Chondrocyte (in vitro differentiated cells): ENCODE results near the gene IPP. TPM values are rescaled to one million over a fixed set of nuclear protein-coding genes. Genes with fewer than 3 reads are reported as not detected.

Experiments used
- DNase-seq: peaks from one replicate; pipeline ENCODE4 v3.0.0; 2021; ENCODE audit warnings: mixed read lengths, low spot score
- H3K27ac Mint-ChIP-seq: one replicate; pipeline ENCODE4 v1.8.0; 2021; ENCODE audit warnings: mild to moderate bottlenecking, moderate library complexity, mixed read lengths; ENCODE audit not compliant: unreplicated experiment
- H3K27me3 Mint-ChIP-seq: 2 replicates; pipeline ENCODE4 v1.8.0; 2021; ENCODE audit warnings: low read depth, mixed read lengths
- H3K36me3 Mint-ChIP-seq: 2 replicates; pipeline ENCODE4 v1.8.0; 2021; ENCODE audit warnings: low read depth, mixed read lengths
- H3K4me1 Mint-ChIP-seq: 2 replicates; pipeline ENCODE4 v1.8.0; 2021; ENCODE audit warnings: low read depth, mild to moderate bottlenecking, mixed read lengths
- H3K4me3 Mint-ChIP-seq: one replicate; pipeline ENCODE4 v1.8.0; 2021; ENCODE audit warnings: mild to moderate bottlenecking, moderate library complexity, mixed read lengths; ENCODE audit not compliant: unreplicated experiment
- H3K9me3 Mint-ChIP-seq: 2 replicates; pipeline ENCODE4 v1.8.0; 2021; ENCODE audit warnings: low read depth, mixed read lengths
- total RNA-seq: library from RNA; stranded (reverse); gene quantifications from 3 replicates; pipeline ENCODE4 v1.2.1, GENCODE V29; 2021
- TF ChIP-seq, protein P1 (sequence below): fragments of 200-600 bp; sonication (generic); IDR thresholded peaks from 2 replicates; pipeline ENCODE4 v1.5.0; 2021; ENCODE audit warnings: antibody characterized with exemption, mild to moderate bottlenecking, moderate library complexity

IPP gene
- total RNA-seq, 1 donor from 2014 or later: 20.4 TPM

DNA sequence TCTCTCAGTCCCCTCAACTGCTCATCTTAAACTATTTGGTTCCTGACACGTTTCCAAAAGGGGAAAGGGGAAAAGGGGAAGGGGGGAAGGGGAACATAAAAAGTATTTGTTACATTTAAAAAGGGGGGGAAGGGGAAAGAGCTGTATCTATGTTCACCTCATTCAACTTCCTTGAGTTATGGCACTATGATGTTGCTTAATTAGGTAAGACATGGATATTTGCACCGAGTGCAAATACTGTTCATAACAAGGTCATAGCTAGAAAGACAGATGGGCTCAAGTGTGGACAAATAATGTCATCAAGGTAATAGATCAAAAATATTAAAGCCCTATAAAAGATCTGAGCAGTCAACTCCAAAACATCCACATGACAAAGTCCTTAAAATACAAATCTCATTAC is 90.1 kb downstream of the IPP start:
- no peak for DNase-seq
- peaks cover 9% of the 10 kb centered on the region for H3K4me1 Mint-ChIP-seq
- TF ChIP-seq, protein P1, sequence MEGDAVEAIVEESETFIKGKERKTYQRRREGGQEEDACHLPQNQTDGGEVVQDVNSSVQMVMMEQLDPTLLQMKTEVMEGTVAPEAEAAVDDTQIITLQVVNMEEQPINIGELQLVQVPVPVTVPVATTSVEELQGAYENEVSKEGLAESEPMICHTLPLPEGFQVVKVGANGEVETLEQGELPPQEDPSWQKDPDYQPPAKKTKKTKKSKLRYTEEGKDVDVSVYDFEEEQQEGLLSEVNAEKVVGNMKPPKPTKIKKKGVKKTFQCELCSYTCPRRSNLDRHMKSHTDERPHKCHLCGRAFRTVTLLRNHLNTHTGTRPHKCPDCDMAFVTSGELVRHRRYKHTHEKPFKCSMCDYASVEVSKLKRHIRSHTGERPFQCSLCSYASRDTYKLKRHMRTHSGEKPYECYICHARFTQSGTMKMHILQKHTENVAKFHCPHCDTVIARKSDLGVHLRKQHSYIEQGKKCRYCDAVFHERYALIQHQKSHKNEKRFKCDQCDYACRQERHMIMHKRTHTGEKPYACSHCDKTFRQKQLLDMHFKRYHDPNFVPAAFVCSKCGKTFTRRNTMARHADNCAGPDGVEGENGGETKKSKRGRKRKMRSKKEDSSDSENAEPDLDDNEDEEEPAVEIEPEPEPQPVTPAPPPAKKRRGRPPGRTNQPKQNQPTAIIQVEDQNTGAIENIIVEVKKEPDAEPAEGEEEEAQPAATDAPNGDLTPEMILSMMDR: no peak
- no peak overlapping the region for H3K4me3 Mint-ChIP-seq
- H3K9me3 Mint-ChIP-seq: no peaks in the 10 kb centered on the region
- no peak overlapping the region for H3K27ac Mint-ChIP-seq
- H3K27me3 Mint-ChIP-seq: no peaks in the 10 kb centered on the region
- H3K36me3 Mint-ChIP-seq: peaks cover 17% of the 10 kb centered on the region

GRCh38 chr1:45659222-45659621 is 91.2 kb downstream of the IPP start:
- TF ChIP-seq, protein P1: no peak
- Mint-ChIP-seq H3K27me3 (no peaks in the 10 kb centered on the region), H3K36me3 (peaks cover 25% of the 10 kb centered on the region), H3K27ac (no peak overlapping the region), H3K9me3 (no peaks in the 10 kb centered on the region), H3K4me1 (peaks cover 6% of the 10 kb centered on the region), H3K4me3 (no peak overlapping the region)
- no peak for DNase-seq

- peaks cover 24% of the 10 kb centered on the region for H3K36me3 Mint-ChIP-seq
Observed at GRCh38 chr1:45658171-45658570, 92.3 kb downstream of the IPP start.

DNA sequence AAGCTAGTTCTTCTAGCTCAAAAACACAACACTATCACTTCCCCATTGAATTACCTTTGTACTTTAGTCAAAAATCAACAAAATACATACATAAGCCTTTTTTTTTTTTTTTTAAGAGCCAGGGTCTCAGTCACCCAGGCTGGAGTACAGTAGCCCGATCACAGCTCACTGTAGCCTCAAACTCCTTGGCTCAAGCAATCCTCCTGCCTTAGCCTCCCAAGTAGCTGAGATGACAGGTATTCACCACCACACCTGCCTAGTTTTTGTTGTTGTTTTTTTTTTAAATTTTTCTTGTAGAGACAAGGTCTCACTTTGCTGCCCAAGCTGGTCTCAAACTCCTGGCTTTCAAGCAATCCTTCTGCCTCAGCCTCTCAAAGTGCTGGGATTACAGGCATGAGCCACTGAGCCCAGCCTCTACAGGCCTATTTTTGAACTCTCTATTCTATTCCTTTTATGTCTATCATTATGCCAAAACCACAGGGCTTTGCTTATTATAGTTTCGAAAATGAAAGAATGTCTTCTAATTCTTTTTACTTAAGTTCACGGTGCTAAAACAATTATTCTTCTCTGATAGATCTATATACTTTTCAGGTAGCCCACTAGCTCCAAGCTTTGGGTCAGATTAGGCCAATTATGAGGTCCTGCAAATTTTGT is 93.8 kb downstream of the IPP start:
- TF ChIP-seq, protein P1: no peak
- Mint-ChIP-seq H3K27me3 (no peaks in the 10 kb centered on the region), H3K27ac (no peak overlapping the region), H3K9me3 (no peaks in the 10 kb centered on the region), H3K4me1 (no peaks in the 10 kb centered on the region), H3K36me3 (peaks cover 28% of the 10 kb centered on the region), H3K4me3 (no peak overlapping the region)
- DNase-seq: no peak

More at GRCh38 chr1:45658171-45658570, 92.3 kb downstream of the IPP start:
- H3K27ac Mint-ChIP-seq: no peak overlapping the region
- DNase-seq: no peak
- no peak overlapping the region for H3K4me3 Mint-ChIP-seq
- no peaks in the 10 kb centered on the region for H3K9me3 Mint-ChIP-seq
- TF ChIP-seq, protein P1: no peak
- H3K27me3 Mint-ChIP-seq: no peaks in the 10 kb centered on the region
- H3K4me1 Mint-ChIP-seq: peaks cover 2% of the 10 kb centered on the region

DNA sequence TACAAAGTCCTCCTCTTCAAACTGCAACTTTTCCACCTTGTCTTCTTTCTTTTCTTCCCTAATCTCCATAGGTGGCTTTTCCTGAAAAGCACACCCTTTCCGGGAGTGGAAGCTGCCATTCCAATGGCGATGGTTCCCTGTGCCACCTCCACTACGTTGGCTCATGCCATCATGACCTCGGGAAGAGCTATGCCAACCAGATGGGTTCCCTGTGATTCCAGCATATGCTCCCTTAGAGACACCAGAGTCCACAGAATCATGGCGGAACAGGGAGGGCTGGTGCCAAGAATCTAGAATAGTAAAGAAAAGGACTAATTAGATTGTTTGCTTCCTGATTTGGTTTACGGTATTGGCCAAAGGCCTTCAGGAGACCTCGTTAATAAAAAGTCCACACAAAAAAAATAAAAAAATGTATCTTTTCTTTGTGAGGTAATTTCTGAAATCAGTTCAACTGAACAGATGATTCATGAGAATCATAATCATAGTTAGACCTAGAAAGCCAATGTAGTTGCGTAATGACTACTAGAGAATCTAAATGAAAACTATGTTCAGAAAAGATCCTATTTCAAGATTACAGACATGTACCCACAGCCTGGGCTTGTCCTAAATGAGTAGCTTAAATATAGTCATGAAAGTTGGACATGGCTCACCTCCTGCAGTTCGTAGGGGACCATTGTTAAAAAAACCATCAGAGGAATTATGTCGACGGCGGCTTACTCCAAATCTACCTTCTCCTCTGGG is 95.7 kb downstream of the IPP start:
- Mint-ChIP-seq H3K9me3 (no peaks in the 10 kb centered on the region), H3K36me3 (peaks cover 33% of the 10 kb centered on the region), H3K27ac (no peak overlapping the region), H3K4me3 (no peak overlapping the region), H3K27me3 (no peaks in the 10 kb centered on the region), H3K4me1 (no peaks in the 10 kb centered on the region)
- no peak for DNase-seq
- TF ChIP-seq, protein P1: no peak

Other genes with a start within 250 kb of the IPP start
- gene PRDX1, start 228.8 kb downstream of the IPP start, total RNA-seq: 291 to 523 TPM (median 297 TPM) in 3 replicates
- 154 to 206 TPM (median 167 TPM) in 3 replicates for gene AKR1A1, start 199.8 kb downstream of the IPP start, total RNA-seq
- gene NASP, start 166.6 kb downstream of the IPP start, total RNA-seq: 38.9 to 76.9 TPM (median 42.3 TPM) in 3 replicates
- 0.90 to 2.8 TPM (median 0.90 TPM) in 3 replicates for gene CCDC17, start 126.6 kb downstream of the IPP start, total RNA-seq
- 82.5 to 85.5 TPM (median 84.0 TPM) in 3 replicates for gene GPBP1L1, start 64.1 kb downstream of the IPP start, total RNA-seq
- gene TMEM69, start 62.5 kb downstream of the IPP start, total RNA-seq: 11.8 to 17.2 TPM (median 15.1 TPM) in 3 replicates
- 51.2 to 61.8 TPM (median 53.2 TPM) in 3 replicates for gene MAST2, start 53.0 kb upstream of the IPP start, total RNA-seq